Activated T-helper 1 cell treated with Interleukin-2 at 50 U/mL for 16 hours (primary cell): ENCODE measurements around the gene FOXI2.

Experiments
- DNase-seq: peaks from one replicate; pipeline ENCODE4 v3.0.0-alpha.2; 2020; ENCODE audit warnings: low read depth

The FOXI2 gene

DNA sequence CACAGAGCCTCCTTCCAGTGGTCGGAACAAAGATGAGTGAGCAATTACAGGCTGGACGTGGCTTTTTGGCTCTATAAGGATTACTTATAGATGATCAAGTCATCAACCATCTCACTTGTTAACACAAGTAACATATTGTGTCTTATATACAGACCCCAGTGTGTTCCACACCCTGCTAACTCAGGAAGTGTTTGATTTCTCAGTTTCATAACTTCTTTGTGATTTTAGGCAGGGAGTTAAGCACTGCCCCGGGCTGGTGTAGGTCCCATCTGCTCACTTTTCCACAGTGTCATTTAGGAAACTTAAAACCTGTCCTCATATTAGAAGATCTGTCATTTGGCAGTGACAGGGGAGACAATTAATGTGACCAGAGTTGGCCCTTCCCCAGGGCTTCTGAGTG, 6.2 kb downstream of the FOXI2 start:
- DNase-seq: no peak

GRCh38 chr10:127744956-127745355, 8.0 kb downstream of the FOXI2 start:
- DNase-seq: no peak

DNA sequence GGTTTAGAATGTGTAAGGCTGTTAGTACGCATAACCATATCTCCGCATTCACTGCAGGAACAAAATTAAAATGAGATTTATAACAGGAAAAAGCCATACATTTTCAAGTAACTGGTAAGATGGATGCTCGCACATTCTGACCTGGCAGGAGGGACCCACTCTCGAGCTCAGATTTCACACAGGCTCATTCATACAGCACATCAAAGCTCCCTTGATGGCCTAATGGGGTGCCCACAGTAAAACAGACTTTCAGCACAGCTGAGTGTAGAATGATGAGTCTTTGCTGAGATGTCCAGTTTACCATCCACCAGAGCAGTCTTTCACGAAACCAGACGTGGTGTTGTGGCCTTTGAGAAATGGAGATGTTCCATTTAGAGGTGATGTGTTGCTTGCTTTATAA, 8.9 kb downstream of the FOXI2 start:
- no peak for DNase-seq

- DNase-seq: no peak
Measured at GRCh38 chr10:127755753-127756152, 18.8 kb downstream of the FOXI2 start.

DNA sequence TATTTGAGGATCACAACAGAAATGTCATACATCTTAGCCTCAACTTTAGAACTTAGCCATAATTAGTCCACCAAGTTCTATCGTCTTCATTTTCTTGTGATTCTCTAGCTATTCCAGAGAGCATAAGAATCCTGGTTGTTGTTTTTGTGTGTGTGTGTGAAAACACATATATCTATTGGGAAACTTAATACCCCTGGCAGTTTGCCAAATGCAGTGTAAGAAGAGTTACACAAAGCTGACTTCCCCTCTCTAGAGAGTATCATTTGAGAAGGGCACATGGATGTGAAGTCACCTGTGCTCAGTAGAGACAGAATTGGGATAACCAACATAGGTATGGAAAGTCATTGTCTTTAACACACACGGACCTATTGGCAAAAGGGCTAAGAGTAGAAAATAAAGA, 19.3 kb downstream of the FOXI2 start:
- DNase-seq: no peak

DNA sequence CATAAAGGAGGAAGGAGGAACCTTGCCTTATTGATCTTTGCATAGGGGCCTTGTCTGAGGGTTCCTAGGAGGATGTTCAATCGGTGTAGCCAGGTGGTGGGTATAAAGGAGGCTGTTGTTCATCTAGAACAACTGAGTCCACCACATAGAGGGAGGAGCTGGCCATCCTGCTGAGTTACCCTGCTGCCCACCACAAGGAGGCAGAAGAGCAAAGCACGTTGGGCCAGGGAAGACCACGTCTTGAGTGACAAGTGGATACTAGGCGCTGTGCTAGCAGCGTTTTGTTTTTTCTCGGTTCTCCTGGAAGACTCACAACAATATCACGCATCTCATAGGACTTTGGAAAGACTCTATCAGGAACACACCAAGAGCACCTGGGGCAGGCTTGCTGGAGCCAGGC, 20.0 kb downstream of the FOXI2 start:
- no peak for DNase-seq

- DNase-seq: no peak
Measured at GRCh38 chr10:127759276-127759675, 22.3 kb downstream of the FOXI2 start.

DNA sequence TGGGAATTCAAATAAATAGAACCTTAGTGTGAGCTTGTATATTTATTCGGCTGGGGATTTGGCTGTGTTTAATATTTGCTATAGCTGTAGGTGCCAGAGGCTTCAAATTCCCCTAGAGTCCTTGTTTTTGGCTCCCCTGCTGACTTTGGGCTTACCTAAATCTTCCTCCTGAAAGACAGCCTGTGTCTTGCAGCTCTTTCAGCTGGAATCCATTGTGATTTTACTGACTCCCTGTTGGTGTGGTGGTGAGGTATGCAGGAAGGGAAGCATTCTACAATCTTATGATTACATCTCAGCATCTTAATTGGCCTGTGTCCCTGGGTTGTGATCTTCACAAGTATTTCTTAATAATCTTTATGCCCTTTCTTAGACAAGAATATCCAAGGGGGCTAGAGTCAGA, 25.9 kb downstream of the FOXI2 start:
- DNase-seq: no peak

DNA sequence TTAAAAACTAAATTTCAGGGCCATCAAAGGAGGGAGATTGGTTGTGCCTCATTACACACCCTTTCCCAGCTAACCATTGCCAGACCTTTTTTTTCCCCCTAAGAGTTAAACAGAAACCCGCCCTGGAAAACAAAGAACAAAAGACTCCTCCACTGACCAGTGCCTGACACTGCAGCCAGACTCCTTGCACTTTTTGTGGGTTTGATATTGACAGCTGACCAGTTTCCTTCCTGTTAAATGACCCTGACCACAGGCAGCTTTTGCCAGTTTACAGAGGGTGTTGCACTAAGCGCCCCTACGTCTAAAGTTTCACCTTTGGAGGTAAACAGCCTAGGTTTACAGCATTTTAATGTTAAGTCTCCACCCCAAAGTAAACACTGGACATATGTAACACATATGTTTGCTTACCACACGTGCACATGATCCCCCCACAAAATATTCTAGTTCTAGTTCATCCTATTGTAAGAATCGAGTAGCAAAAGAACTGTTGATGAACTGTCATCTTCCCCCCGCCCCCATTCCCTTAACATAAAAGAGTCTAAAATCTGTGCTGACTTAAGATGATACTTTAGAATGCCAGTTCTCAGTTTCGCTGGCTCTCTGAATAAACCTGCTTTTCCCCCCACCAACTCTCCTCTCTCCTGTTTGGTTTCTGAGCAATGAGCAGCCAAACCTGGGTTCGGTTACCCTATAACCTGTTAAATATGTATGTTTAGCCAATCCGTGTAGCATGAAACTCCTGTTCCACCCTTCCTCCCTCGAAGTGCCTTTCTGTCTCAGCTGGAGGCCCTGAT, 38.0 kb downstream of the FOXI2 start:
- DNase-seq: no peak

DNA sequence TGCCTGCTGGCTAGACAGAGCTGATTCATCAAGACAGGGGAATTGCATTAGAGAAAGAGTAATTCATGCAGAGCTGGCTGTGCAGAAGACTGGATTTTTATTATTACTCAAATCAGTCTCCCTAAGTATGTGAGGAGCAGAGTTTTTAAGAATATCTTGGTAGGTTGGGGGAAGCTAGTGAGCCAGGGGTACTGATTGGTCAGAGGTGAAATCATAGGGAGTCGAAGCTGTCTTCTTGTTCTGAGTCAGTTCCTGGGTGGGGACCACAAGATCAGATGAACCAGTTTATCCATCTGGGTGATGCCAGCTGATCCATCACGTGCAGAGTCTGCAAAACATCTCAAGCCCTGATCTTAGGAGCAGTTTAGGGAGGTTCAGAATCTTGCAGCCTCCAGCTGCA, 39.8 kb downstream of the FOXI2 start:
- no peak for DNase-seq

DNA sequence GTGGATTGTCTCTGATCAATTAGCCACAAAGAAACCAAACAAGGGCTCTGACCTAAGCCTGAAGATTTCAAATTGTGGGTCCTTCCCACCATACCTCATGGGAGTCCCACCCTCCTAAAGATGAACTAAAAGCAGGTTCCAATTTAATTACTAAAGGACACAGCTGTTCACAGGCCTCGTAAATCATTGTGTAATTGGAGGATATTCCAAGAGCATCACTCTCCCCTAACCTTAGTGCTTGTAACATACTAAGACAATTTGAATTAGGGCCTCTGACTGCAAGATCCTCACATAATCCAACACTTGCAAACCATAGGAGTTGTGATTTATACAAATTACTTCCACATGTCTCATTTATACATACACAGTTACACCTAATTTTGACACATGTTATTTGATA, 44.4 kb downstream of the FOXI2 start:
- DNase-seq: no peak

- DNase-seq: no peak
Measured at GRCh38 chr10:127787873-127788272, 50.9 kb downstream of the FOXI2 start.

DNA sequence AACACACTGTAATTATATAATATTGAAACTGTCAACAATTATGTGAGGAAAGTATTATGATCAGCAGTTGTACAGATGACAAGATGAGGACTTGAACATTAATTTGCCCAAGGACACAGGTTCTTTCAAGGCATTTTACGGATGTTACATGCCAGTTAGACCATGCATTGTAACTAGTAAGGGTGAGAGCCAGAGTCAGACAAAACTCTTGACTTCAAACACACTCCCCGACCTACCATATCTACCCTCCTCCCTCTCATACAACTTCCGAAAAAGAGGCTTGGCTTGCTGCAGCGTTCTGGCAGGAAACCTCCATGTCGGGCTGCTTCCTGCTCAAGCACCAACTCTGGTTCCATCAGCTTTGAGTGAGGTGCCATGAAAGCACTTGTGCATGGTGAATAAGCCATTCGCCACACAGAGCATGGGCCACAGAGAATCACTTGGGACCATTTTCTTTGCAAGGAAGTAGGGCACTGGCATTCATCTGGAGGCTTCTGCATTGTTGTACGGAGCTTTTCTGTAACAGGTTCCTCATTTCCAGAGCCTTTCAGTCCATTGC, 53.2 kb downstream of the FOXI2 start:
- DNase-seq: no peak
